Esophagus muscularis mucosa (tissue), 4 donors: ENCODE data around the gene MUS81.

ENCODE experiments used
- EP300 ChIP-seq: sonication (generic); formaldehyde crosslinking; IDR thresholded peaks from one replicate; pipeline ENCODE4 v1.6.1; 2017; ENCODE audit warnings: antibody characterized with exemption
- POLR2AphosphoS5 ChIP-seq, 2 donors: sonication (generic); formaldehyde crosslinking; IDR thresholded peaks; one replicate each; pipeline ENCODE4 v1.6.1; 2017; ENCODE audit warnings: antibody characterized with exemption in 2 of 2
- TF ChIP-seq, protein P1 (sequence below), 3 experiments: fragments of 200-600 bp in 2 of 3; fragments of 450-650 bp in 1 of 3; sonication (generic) in 2 of 3; IDR thresholded peaks; one replicate each; pipeline ENCODE4 v1.5.1; 2017 to 2019; ENCODE audit warnings: antibody characterized with exemption in 3 of 3, mild to moderate bottlenecking in 2 of 3, moderate library complexity in 1 of 3

DNA sequence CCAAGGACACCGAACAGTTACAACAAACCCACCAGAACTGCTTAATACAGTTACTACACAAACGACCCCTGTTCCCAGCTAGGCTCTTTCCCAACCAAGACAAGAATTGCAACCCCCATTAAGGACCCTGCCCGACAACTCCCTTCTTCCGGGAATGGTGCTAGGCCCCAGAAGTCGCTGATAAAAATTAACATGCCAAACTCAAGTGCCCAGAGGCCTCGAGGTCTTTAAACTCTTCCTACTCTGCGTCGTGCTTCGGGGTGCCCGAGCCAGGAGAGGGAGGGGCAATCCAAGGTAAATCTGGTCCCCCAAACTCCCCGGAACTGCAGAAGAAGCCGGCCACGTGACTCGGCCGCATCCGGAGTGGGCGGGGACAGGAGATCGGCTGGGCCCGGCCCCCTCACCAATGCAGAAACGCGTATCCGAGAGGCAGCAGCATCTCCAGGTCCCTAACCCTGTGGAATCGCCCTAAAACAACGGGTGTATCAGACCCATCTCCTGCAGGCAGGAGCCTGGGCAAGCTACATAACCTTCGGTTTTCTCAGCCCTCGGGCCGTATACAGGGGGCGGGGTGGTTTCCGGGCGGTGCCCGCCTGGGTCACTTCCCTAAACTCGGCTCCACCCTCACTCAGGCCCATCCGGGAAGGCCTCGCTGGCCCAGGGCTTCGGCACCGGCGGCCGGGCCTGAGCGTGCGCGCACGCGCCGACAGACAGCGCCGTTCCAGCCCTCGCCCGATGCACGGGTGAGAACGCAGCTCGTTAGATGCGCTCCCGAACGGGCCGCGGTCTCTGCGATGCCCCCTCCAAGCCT lies 3.3 kb upstream of the MUS81 start:
- TF ChIP-seq, protein P1, sequence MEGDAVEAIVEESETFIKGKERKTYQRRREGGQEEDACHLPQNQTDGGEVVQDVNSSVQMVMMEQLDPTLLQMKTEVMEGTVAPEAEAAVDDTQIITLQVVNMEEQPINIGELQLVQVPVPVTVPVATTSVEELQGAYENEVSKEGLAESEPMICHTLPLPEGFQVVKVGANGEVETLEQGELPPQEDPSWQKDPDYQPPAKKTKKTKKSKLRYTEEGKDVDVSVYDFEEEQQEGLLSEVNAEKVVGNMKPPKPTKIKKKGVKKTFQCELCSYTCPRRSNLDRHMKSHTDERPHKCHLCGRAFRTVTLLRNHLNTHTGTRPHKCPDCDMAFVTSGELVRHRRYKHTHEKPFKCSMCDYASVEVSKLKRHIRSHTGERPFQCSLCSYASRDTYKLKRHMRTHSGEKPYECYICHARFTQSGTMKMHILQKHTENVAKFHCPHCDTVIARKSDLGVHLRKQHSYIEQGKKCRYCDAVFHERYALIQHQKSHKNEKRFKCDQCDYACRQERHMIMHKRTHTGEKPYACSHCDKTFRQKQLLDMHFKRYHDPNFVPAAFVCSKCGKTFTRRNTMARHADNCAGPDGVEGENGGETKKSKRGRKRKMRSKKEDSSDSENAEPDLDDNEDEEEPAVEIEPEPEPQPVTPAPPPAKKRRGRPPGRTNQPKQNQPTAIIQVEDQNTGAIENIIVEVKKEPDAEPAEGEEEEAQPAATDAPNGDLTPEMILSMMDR (IDR thresholded peaks at IDR 0.05), result no peak
- TF ChIP-seq POLR2AphosphoS5 (IDR thresholded peaks at IDR 0.05) (peak; percentile 84 to 90), EP300 (peak; percentile 72)
